ENCODE data around the gene TCTN3. TPM values are rescaled to one million over a fixed set of nuclear protein-coding genes. Genes with fewer than 3 reads are reported as not detected.
"Not testable (repeated sequence)": the region's sequence is repeated elsewhere in the genome, so short reads cannot be mapped to it uniquely, and the experiment has no call there.

The TCTN3 gene
- total RNA-seq, 3 donors from 2014 or later, result 20.7 to 35.4 (median 31.6) TPM

- ATAC-seq (no peak), DNase-seq (no peak)
- no peak overlapping the region for H3K4me3 ChIP-seq
- intact Hi-C loops (cut with DNase I, micrococcal nuclease), result no loop called here
- TF ChIP-seq CTCF (IDR thresholded peaks at IDR 0.05), result no peak
- no peaks in the 10 kb centered on the region for H3K36me3 ChIP-seq (ENCODE audit: low read depth)
- H3K9me3 ChIP-seq, result no peaks in the 10 kb centered on the region
- no peaks in the 10 kb centered on the region for H3K4me1 ChIP-seq (ENCODE audit: low read depth)
These were observed 45.3 kb upstream of the TCTN3 start for GRCh38 chr10:95739056-95739455.

- intact Hi-C loops (cut with DNase I, micrococcal nuclease); DNase-seq; H3K4me3 ChIP-seq; ATAC-seq; H3K4me1 ChIP-seq (ENCODE audit: low read depth); H3K36me3 ChIP-seq (ENCODE audit: low read depth): not testable (repeated sequence)
- H3K9me3 ChIP-seq, result peaks cover 17% of the 10 kb centered on the region
These were observed 39.2 kb upstream of the TCTN3 start for GRCh38 chr10:95732907-95733306.

GRCh38 chr10:95730233-95730632 lies 36.5 kb upstream of the TCTN3 start:
- no peak for TF ChIP-seq CTCF (IDR thresholded peaks at IDR 0.05)
- ATAC-seq, result no peak
- Histone ChIP-seq H3K9me3 (peaks cover 17% of the 10 kb centered on the region), H3K36me3 (ENCODE audit: low read depth) (no peaks in the 10 kb centered on the region), H3K4me3 (no peak overlapping the region), H3K4me1 (ENCODE audit: low read depth) (no peaks in the 10 kb centered on the region)
- intact Hi-C loops (cut with DNase I, micrococcal nuclease), result no loop called here
- DNase-seq, result no peak

- Histone ChIP-seq H3K36me3 (ENCODE audit: low read depth) (no peaks in the 10 kb centered on the region), H3K4me3 (no peak overlapping the region), H3K9me3 (peaks cover 17% of the 10 kb centered on the region), H3K4me1 (ENCODE audit: low read depth) (no peaks in the 10 kb centered on the region)
- ATAC-seq, result peak; percentile 31
- no peak for DNase-seq
- intact Hi-C loops (cut with DNase I, micrococcal nuclease), result no loop called here
- TF ChIP-seq CTCF (IDR thresholded peaks at IDR 0.05), result no peak
These were observed 35.8 kb upstream of the TCTN3 start for GRCh38 chr10:95729323-95730055.

- Histone ChIP-seq H3K9me3 (peaks cover 17% of the 10 kb centered on the region), H3K4me3 (no peak overlapping the region), H3K36me3 (ENCODE audit: low read depth) (no peaks in the 10 kb centered on the region), H3K4me1 (ENCODE audit: low read depth) (no peaks in the 10 kb centered on the region)
- intact Hi-C loops (cut with DNase I, micrococcal nuclease), result no loop called here
- ATAC-seq (no peak), DNase-seq (no peak)
- TF ChIP-seq CTCF (IDR thresholded peaks at IDR 0.05), result no peak
These were observed 34.8 kb upstream of the TCTN3 start for GRCh38 chr10:95728526-95728925.

GRCh38 chr10:95722496-95722895 lies 28.8 kb upstream of the TCTN3 start:
- ATAC-seq; DNase-seq; intact Hi-C loops (cut with DNase I, micrococcal nuclease); H3K4me3 ChIP-seq; H3K9me3 ChIP-seq; H3K36me3 ChIP-seq (ENCODE audit: low read depth); H3K4me1 ChIP-seq (ENCODE audit: low read depth): not testable (repeated sequence)

- H3K36me3 ChIP-seq (ENCODE audit: low read depth); H3K4me1 ChIP-seq (ENCODE audit: low read depth); H3K9me3 ChIP-seq; ATAC-seq; intact Hi-C loops (cut with DNase I, micrococcal nuclease); DNase-seq; H3K4me3 ChIP-seq: not testable (repeated sequence)
These were observed 27.0 kb upstream of the TCTN3 start for GRCh38 chr10:95720745-95721144.
